DMS79 (cell line): ENCODE measurements around the gene TRPV5.
A peak's percentile ranks its signal among the peaks of the same experiment; 100 is the strongest.

Experiments used
- DNase-seq: peaks from one replicate; lab custom pipeline; 2025; lab: John Stamatoyannopoulos, UW

The TRPV5 gene

DNA sequence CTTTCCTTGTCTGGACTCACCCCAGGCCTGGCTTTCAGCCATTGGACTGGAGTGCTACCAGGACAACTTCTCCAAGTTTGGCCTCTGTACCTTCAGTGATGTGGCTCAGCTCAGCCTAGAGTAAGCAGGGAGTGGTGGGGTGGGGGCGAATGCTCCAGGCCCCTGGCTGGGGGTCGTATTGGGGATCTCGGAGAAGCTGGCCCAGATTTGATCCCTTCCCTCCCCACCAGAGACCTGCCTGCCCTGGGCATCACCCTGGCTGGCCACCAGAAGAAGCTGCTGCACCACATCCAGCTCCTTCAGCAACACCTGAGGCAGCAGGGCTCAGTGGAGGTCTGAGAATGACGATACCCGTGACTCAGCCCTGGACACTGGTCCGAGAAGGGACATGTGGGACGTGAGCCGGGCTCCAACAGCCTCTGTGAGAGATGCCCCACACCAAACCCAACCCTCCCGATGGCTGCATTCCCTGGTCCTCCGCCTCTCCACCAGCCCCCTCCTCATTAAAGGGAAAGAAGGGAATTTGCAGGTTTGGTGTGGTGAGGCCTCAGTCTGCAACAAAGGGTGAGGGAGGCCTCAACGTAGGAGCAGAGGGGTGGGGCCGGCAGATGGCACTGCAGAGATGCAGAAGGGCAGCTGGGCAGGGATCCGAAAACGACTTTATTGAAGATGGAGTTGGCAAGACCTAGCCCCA is 62.8 kb downstream of the TRPV5 start:
- DNase-seq = no peak

DNA sequence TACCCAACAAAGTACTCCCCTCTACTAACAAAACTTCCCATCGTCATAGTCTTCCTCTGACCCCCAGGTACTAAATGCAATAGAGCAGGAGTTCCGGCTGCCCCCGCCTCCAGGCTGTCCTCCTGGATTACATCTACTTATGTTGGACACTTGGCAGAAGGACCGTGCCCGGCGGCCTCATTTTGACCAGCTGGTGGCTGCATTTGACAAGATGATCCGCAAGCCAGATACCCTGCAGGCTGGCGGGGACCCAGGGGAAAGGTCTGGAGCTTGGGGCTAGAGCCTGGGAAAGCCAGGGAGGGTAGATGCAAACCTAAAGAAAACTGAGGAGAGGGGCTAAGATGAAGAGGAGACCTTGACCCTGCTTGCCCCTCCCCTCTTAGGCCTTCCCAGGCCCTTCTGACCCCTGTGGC is 63.4 kb downstream of the TRPV5 start:
- no peak for DNase-seq

GRCh38 chr7:142869434-142869833 is 64.1 kb downstream of the TRPV5 start:
- no peak for DNase-seq

- DNase-seq = no peak
Observed at GRCh38 chr7:142868986-142869415, 64.5 kb downstream of the TRPV5 start.

DNA sequence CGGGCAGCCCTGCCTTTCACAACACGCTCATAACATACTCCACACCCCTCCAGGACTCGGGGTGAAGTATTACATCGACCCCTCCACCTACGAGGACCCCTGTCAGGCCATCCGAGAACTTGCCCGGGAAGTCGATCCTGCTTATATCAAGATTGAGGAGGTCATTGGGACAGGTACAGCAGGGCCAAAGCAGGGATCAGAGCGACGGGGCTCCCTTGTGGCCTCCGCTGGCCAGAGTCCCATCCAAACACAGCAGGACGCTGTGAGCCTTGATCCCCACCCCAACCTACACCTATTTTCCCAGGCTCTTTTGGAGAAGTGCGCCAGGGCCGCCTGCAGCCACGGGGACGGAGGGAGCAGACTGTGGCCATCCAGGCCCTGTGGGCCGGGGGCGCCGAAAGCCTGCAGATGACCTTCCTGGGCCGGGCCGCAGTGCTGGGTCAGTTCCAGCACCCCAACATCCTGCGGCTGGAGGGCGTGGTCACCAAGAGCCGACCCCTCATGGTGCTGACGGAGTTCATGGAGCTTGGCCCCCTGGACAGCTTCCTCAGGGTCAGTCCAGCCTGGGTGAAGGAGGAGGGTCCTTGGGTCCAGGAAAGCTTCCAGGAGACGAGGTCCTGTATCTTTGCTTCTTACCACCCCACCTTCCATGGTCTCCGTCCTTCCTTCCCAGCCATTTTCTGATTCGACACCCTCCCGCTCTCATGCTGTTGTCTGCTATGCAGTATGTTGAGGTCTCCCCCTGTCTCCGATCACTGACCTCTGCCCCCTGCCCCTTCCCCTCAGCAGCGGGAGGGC is 65.2 kb downstream of the TRPV5 start:
- no peak for DNase-seq

DNA sequence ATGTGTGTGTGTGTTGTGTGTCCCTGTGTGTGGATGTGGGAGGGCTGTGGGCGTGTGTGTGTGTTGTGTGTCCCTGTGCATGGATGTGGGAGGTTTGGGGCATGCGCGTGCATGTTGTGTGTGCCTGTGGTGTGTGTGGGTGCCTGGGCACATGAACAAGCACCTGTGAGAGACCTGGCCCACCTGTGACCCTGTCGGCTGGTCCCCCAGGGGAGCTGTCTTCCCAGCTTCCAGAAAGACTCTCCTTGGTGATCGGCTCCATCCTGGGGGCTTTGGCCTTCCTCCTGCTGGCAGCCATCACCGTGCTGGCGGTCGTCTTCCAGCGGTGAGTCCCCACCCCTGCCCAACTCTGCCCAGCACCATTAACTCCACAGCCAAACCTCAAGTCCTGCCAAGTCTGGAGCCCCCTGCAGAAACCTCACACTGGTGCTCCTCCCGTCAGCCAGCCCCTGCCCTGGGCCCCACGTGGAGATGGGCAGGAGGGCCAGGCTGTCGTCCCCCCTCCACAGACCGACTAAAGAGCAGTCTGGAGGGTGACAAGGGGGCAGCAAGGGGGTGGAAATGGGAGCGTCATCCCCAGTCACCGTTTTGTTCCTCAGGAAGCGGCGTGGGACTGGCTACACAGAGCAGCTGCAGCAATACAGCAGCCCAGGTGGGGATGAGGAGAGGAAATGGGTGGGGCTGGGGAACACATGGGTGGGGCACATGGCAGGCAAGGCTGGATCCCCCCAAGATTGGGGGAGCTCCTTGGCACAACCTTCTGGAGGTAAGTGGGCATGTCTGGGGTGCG is 66.0 kb downstream of the TRPV5 start:
- DNase-seq = no peak

DNA sequence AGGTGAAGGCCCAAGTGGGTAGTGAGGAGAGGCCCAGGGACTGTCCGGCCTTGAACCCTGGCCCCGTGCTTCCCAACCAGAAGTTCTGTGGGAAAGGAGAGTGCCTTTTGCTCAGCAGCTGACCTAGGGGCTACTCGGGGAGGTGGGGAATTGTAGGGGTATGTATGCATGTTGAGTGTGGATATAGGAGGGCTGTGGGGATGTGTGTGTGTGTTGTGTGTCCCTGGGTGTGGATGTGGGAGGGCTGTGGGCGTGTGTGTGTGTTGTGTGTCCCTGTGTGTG is 66.5 kb downstream of the TRPV5 start:
- no peak for DNase-seq

- DNase-seq = no peak
Observed at GRCh38 chr7:142866361-142867096, 67.0 kb downstream of the TRPV5 start.

- no peak for DNase-seq
Observed at GRCh38 chr7:142865766-142866165, 67.8 kb downstream of the TRPV5 start.

- DNase-seq = no peak
Observed at GRCh38 chr7:142864980-142865747, 68.4 kb downstream of the TRPV5 start.

- no peak for DNase-seq
Observed at GRCh38 chr7:142863891-142864685, 69.5 kb downstream of the TRPV5 start.

- DNase-seq = no peak
Observed at GRCh38 chr7:142862786-142863400, 70.7 kb downstream of the TRPV5 start.

DNA sequence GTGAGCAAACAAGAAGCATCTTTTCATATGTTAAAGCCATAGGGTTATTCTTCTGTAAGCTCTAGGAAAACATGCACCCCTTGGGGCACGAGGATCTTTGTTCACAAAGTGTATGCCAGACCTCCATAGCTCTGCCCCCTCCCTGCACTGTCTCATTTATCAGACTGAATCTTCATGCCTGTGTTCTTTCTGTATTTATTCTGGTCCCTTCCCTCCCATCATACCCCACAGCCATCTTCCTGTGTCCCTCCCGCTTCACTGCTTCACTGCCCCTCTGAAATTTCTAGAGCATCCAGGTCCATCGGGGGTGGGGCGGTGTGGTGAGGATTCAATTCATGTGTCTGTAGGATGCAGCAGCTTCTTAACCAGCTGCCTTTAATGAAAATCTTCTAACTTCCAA is 71.2 kb downstream of the TRPV5 start:
- no peak for DNase-seq

GRCh38 chr7:142860968-142861367 is 72.6 kb downstream of the TRPV5 start:
- no peak for DNase-seq

DNA sequence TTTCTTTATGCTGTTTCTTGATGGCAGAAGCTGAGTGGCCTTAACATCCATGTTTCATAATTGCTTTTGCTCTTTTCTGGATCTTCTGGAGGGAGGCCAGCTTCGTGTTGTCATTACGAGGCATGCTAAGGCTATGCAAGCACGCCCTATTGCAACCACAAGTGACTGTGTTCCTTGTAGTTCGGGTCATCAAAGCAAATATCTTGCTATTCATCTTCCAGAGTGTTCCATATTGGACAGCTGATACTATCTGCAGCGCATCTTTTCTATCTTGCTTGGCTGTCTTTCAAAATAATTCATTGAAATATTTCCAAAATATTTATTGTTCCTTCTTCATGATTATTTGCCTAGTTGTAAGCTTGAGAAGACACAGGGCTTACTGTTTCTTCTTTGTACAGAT is 73.7 kb downstream of the TRPV5 start:
- DNase-seq = peak; percentile 77

DNA sequence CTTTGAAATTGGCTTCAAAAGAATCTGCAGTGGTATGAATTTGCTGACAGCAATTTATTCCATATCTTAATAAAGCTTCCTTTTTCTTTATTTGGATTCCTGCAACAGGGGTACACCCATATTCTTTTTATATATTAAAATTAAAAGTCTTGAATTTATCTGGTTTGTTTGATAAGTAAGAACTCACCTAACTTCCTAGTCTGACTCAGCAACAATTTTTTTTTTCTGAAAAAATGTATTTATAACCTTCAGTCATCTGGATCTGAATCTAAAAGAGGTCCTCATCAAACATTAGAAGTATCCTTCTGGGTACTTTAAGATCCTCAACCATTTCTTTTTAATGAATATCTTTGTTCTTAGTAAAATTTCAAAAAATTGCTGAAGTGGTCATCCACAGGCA is 74.1 kb downstream of the TRPV5 start:
- no peak for DNase-seq
